Activated CD4-positive, alpha-beta T cell treated with anti-CD3 and anti-CD28 coated beads, Interleukin-2, amount 50 U/mL, for 48 hours (primary cell): ENCODE data around the gene HIGD1B.

Experiments
- DNase-seq, 2 experiments: peaks; one replicate each; pipeline ENCODE4 v3.0.0-alpha.2; 2020

The HIGD1B gene

GRCh38 chr17:44840274-44840673 is 7.4 kb upstream of the HIGD1B start:
- DNase-seq: no peak

DNA sequence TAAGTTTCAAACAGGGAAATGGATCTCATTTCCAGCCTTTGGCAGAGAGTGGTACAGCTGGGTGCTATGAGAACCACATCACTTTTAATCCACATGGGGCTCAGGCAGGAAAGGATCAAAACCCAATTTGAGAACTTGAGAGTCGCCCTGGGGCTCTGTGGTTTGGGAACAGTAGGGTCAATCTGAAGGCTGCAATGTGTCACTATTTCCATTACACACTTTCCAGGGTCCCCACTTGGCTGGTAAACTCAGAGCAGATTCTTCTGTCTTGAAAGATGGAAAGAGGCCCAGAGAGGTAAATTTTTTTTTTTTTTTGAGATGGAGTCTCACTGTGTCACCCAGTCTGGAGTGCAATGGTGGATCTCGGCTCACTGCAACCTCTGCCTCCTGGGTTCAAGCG is 6.7 kb upstream of the HIGD1B start:
- no peak for DNase-seq

DNA sequence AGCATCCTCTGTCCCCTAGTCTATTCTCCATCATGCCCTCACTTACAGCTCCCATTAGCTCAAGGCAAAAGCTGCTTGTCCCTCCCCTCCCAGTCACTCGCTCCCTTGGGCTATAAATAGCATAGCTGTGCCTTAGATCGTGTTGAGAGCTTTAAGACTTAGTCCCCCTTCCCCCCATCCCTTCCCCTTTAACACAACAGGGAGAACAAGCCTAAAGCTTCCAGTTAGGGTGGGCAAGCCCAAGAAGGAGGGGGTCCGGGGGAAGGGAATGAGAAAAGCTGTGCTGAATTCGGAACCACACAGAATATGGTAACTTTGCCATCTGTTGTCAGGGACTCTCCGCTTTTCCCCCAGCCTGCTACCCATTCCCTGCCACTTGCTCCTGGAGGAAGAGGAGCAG is 4.9 kb upstream of the HIGD1B start:
- DNase-seq: no peak

DNA sequence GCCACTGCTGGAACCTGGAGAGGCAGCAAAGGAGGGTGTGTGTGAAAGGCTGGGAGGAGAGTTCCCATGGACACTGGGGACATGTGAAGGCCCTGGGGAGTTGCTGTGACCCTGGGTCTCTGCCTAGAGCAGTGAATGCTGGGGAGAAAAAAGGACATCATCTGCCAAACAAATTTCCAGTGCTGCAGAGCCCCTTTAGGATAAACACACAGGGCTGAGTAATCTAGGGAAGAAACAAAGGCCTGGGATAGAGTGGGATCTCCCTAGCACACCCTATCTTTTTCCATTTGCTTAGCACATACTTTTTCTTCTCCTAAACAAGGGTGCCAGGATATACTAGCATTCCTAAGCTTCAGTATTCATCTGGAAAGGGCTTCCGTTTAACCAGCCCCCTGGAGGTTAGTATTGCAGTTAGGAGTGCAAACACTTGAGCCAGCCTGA is 3.3 kb upstream of the HIGD1B start:
- no peak for DNase-seq

- DNase-seq: no peak
Measured at GRCh38 chr17:44846206-44846605, 1.5 kb upstream of the HIGD1B start.

DNA sequence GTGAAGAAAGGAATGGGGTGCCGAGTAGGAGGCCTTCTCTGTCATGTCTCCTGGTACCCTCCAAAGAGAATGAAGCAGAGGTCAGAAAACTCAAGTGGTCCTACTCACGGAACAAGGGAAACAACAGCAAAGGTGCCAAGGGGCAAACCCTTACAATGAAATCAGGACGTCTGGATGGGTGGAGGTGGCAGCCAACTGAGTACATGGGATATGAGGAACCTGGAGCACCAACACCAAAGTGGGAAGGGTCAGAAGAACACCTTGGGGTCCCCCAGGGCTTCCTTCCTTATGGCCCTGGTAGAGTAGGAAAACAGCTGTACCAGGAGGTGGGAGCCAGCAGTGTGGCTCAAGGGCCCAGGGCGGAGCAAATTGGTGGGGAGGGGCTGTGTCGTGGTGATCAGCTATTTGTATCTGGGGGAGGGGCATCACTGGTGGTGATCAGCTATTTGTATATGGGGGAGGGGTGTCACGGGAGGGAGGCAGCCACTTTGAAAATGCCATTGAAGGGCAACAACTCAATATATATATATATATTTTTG is 643 bp downstream of the HIGD1B start:
- DNase-seq: no peak

DNA sequence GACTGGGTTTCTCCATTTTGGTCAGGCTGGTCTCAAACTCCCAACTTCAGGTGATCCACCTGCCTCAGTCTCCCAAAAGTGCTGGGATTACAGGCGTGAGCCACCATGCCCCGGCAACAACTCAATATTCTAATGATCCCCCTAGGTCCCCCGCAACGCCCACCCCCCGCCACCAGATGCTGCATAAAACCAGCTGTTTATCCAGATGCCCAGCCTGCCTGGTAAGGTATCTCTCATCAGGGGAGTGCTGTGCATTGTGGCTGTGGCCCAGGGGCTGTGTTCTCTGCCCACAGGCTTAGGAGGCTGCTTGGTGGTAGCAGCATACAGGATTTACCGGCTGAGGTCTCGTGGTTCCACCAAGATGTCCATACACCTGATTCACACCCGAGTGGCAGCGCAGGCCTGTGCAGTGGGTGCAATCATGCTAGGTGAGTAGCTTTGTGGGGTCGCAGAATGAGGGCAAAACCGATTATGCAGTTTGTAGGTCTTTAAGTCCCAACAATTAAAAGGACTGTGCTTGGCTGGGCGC is 1.3 kb downstream of the HIGD1B start:
- DNase-seq: no peak

DNA sequence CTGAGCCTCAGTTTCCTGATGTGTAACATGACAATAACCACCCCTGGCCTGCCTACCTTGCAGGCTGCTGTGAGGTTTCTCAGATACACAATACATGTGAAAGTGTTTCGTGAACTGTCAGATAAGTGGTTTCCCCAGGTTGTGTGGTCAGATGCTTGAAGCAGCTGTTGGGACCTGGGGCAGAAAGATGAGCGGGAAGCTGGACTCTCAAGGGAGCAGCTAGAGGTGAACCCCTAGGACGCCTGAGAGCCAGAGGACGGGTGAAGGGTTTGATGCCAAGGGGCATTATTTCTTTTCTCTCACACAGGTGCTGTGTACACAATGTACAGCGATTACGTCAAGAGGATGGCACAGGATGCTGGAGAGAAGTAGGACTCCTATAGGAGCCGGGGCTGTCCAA is 2.3 kb downstream of the HIGD1B start:
- no peak for DNase-seq

- DNase-seq: no peak
Measured at GRCh38 chr17:44850612-44851011, 2.9 kb downstream of the HIGD1B start.

DNA sequence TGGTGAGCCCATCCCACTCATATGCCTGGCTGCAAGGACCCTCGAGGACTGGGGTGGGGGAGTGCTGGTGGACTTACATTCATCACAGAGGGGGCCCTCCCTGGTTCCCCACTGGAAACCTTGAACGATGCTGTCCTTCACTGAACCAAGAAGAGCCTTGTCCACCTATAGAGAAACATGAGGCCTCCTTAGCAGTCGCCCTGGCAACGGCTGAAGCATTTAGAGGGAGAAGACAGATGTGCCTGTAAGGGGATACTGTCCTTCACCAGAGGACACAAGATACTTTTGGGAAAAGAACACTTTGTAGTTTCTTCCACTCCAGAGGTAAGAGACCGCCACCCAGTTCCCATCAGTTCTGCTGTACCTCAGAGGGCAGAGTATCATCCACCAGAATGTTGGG is 6.5 kb downstream of the HIGD1B start:
- no peak for DNase-seq

DNA sequence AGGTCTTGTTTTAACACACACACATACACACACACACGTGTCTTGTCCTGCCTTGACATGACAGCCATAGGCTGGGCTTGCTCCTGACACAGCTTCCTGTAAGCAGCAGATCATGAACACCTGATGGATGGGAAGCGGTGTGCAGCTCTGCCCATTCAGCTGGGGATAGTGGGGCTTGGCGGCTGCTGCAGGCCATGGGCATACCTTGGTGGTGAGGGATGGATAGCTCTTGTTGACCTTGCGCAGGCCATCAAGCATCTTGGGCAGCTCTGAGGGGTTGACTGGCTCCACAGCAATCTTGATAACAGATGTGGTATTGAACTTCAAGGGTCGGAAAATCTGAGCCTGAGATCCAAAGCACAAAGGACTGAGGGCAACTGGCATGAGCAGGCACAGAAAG is 12.0 kb downstream of the HIGD1B start:
- DNase-seq: no peak

DNA sequence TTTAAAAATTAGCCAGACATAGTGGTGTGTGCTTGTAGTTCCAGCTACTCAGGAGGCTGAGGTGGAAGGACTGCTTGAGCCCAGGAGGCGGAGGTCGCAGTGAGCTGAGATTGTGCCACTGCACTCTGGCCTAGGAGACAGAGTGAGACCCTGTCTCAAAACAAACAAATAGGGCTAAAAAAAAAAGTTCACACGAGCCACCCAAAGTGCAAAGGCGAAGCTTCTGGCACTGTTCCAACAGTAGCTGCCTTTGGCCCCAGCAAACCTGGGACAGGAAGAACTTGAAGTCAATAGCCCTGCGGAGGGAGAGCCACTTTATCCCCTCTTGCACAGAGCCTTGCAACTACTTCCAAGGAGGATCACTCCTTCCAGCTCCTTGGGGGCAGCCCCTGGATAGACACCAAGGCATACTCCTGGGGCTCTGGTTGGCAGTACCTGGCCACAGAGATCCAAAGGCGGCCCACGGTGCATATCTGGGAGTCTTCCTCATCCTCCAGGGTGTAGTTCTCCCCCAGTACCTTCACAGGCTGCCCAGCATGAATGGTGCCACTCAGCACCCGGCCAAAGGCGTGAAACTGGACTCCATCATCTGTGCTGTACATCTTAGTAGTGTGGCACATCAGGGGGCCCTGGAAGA is 14.7 kb downstream of the HIGD1B start:
- no peak for DNase-seq

DNA sequence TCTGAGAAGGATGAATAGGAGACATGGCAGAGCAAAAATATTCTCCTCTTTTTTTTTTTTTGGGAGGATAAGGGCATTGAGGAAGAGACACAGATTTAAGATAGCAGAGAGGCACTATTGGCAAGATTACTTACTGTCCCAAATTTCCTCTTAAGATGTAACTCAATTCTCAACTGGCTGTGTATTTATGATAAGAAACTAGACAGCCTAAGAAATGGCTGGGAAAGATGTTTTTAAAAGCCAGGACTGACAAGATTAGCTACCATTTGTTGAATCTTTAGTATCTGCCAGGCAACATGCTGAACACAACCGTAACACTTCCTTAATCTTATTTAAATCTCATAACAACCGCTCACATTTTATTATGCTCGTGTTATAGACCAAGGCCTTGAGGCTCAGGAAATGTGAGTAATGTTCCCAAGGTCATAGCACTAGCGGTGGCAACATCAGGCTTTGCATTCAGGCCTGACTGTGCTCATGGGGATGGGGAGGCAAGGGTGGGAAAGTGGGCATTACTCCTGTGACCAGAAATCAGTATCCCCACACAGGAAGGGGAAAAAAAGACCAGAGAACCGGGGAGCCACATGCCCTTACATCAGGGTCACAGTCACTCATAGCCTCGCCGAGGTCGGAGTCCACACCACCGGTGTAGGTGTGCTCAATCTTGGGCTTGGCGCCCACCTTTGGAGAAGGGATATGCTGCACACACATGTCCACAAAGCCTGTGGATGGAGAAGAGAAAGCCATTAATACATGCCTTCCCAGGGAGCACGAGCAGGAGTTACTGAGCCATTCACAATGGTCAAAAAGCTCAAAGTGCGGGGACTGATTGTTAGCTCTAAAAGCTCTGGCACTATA is 15.6 kb downstream of the HIGD1B start:
- DNase-seq: no peak

- no peak for DNase-seq
Measured at GRCh38 chr17:44864831-44865230, 17.1 kb downstream of the HIGD1B start.

GRCh38 chr17:44865231-44865660 is 17.6 kb downstream of the HIGD1B start:
- DNase-seq: peak; percentile 59 to 72

DNA sequence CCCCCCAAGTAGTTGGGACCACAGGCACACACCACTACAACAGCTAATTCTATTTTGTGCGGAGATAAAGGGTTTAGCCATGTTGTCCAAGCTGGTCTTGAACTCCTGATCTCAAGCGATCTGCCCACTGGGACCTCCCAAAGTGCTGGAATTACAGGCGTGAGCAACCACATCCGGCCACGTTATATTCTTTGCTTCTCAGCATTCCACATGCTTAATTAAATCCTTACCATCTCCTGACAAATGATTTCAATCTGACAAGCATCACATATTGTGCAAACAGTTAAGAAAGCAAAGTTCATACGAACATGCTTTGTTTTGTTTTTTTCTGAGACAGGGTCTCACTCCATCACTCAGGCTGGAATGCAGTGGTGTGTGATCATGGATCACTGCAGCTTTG is 18.2 kb downstream of the HIGD1B start:
- DNase-seq: no peak

DNA sequence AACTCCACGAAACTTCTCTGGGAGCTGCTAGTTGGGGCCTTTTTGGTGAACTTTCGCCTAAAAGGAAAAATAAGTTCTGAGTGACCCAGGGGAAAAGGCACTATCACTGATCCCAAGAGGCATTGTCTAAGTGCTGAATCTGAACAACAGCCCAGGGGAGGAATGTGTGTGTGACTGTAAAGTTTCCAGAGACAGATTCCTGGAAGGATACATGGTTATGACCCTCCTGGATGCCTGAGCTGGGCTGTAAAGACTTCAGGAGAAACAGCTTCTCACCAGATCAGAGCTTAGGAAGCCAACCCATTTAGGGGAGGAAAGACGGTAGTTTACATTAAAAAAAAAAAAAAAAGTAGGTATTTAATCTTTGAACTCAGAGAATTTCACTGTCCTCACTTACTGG is 20.2 kb downstream of the HIGD1B start:
- no peak for DNase-seq

- DNase-seq: no peak
Measured at GRCh38 chr17:44871556-44871955, 23.9 kb downstream of the HIGD1B start.

DNA sequence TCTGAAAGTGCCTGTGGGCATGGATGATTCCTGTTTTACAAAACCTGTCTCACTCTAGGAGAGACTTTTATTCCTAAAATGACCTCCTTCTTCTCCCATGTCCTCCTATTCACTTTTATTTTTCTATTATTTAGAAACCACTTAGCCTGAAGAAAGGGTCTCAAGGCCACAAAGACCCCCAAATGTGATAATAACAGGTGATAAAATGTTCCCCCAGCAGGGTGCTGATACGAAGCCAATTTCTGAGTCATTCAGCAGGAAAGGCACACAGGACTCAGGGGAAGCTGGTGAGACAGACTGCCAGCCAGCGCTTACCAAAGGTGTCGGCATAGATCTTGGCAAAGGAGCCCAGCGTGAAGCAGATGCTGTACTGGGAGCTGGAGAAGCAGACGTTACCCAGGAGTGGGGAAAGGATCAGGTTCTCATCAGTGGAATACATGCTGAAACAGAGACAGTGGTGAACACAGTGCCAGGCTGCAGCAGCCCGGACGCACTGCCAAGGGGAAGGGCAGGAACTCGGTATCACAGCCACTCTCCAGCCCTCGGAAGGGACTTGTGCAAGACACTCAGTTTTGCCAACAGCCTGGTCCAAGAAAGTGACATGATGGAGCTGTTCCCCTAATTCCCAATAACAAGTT is 24.6 kb downstream of the HIGD1B start:
- no peak for DNase-seq

DNA sequence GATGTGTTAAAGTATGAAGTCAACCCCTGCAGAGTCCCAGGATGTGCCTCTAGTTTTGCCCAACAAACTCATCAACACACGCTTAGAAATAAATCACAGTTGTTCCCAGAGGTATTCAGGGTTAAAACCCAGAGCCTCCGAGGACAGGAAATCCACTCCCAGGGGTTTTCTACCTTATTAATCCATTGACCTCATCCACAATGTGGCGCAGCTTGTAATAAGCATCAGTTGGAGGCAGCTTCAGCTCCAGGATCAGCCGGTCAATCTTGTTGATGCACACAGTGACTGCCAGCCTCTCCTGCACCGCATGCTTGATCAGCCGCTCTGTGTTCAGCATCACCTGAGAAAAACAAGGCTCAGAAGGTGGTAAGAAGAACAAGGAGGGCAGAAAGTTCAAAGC is 28.1 kb downstream of the HIGD1B start:
- DNase-seq: no peak

GRCh38 chr17:44877121-44877520 is 29.4 kb downstream of the HIGD1B start:
- no peak for DNase-seq

DNA sequence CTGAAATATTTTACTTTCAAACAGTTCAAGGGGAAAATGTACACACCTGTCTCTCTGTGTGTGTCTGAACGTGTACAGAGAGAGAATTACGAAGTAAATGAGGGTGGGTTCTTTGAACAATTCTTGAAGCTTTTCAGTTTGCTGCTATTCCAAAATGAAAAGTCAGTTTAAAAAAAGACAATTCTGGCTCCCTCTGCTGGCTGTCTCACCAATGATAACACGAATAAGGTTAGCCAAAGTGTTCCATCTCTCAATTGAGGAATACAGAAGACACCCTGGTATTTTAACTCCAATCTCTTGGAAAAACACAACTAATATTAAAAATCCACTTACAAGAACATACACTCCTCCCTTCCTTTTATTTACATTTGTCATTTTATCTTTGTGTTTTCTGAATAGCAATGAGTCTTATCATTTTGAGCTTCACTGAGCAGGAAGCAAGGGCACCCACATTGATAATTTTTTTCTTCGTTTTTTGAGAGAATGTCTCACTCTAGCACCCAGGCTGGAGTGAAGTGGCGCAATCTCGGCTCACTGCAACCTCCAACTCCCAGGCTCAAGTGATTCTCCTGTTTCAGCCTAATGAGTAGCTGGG is 31.0 kb downstream of the HIGD1B start:
- peak in 1 of 2 experiments; percentile 17 for DNase-seq

- no peak for DNase-seq
Measured at GRCh38 chr17:44879376-44879775, 31.7 kb downstream of the HIGD1B start.
